Mucosa of gallbladder (tissue), 1 donor: ENCODE data around the gene BRD1. TPM values are rescaled to one million over a fixed set of nuclear protein-coding genes. Genes with fewer than 3 reads are reported as not detected.
A peak's percentile ranks its signal among the peaks of the same experiment; 100 is the strongest.

Experiments used
- DNase-seq: peaks from one replicate; pipeline ENCODE4 v3.0.0-alpha.2; 2020; ENCODE audit warnings: low spot score
- total RNA-seq: library from RNA; stranded (reverse); gene quantifications from one replicate; pipeline ENCODE4 v1.2.1, GENCODE V29; 2021
- donor health status: DM: no; HTN: no; CAD: no.

BRD1 gene
- total RNA-seq, 1 donor from 2014 or later: 45.3 TPM

DNA sequence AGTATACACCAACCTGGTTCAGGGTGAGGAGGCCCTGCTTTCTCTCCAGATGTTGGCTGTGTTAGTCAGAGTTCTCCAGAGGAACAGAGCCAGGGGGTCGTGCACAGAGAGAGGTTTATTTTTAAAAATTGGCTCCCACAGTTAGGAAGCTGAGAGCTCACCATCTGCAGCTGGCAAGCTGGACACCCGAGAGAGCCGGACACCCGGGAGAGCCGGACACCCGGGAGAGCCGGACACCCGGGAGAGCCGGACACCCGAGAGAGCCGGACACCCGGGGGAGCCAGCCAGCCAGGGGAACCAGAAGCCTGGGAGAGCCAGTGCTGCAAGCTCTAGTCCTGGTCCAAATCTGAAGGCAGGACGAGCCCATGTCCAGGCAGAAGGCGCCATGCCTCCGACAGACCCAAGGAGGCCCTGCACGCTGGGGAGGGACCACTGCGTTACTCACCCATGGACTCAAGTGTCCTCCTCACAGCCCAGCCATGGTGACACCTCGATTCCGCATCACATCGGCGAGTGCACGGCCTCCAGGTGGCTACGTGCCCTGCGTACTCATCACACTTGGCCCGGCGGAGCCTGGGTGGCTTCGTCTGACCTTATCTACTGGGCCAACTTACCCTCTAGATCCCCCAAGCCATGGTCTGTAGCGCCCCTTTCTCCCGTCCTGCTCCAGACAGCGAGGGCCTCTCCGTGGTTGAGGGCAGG, 99.0 kb downstream of the BRD1 start:
- DNase-seq: no peak

DNA sequence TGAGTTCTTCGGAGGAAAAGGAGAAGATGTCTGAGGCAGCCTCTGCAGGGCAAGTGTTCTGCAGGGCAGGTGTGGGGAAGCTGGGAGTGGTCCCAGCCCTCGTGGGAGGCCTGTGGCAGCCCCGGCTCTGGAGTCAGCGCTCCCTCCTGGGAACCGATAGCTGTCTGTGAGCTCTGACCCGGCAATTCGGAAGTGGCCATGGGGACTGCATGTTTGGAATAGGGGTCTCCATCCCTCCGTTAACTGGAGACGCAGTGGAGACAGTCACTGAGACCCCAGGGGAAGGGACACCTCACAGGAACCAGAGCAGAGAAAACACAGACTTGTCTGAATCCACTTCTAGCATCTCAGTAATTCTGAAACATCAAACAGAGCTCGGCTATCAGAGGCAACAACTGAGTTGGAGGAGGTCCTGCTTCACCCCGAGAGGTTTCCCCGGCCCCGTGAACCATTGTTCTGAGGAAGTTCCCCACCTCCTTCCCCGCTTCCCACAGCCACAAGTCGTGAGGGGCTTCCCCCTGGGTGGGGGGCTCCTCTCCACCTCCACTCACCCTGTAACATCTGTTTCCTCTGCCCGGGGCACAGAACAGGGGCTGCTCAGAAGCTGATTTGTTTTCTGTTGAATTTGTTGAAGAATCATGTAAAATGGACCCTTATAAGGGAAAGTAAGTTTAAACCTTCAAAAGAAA, 99.6 kb downstream of the BRD1 start:
- no peak for DNase-seq

DNA sequence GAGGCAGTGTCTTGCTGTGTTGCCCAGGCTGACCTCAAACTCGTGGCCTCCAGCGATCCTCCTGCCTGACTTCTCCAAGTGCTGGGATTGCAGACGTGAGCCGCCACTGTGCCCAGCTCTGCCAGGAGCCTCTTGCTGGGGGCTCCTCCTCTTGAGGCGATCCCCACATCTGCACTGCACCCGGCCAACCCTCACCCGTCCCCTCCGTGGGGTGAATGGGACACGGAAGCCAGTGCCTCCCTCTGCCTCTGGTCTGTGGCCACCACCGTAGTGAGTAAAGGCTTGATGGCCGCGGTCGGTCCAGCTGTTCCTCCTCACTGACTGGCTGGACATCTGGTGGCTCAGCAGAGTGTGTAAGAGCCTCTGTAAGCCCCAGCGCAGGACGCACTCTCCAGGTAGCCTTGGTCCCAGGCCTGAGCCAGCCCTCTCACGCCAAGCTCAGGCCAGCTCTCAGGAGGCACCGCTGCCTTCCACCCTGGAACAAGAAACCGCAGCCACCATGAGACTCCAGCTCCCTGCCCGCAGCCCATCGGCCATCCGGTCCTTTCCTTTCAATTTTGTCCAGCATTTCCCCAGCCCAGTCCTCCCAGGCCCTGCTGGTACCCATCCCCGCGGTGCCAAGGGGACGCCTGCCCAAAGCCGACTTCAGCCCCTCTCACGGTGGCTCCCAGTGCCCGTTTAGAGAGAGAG, 100.3 kb downstream of the BRD1 start:
- no peak for DNase-seq

DNA sequence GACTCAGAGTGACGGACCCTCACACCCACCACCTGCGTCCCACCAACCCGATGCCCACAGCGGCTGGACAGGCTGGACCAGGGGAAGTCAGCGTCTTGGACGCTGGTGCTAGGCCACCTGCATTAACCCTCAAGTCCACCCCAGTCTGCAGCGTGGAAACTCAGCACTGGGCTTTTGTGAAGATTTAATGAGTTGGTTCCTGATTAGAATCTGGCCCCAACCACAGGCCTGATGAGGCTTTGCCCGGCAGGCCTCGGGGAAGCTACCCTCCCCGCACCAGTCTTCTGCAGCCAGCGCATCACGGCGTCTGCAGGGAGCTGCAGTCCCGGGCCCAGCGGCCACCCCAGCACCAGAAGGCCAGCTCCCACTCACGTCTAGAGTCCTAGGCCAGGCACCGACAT, 101.0 kb downstream of the BRD1 start:
- no peak for DNase-seq

DNA sequence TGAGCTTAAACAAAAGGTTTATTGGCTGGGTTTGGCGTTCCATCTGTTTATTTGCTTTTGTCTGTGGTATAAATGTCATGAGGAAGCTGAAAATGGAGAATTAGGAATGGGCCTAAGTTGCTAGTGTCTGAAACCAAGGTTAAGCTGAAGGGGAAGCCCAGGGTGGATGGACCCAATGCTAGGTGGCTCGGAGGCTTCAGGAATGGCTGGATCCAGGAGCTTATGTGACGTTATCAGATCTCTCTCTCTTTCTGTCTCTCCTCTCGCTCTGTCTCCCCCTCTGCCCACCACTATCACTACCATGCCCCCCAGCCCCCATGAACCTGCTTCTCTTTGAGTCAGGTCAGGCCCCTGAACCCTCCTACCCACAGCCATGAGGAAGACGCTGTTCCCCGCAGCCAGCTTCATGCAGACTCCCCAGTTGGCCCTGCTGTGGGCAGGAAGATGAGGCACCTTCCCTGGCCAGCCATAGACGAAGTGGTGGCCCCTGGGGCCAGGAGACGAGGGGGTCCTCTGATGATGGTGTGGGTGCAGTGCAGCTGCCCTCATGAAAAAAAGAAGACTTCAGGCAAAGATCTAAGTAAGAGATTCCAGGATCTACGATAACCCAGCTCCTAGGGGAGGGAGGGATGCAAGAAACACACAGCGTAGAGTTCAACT, 101.5 kb downstream of the BRD1 start:
- no peak for DNase-seq

DNA sequence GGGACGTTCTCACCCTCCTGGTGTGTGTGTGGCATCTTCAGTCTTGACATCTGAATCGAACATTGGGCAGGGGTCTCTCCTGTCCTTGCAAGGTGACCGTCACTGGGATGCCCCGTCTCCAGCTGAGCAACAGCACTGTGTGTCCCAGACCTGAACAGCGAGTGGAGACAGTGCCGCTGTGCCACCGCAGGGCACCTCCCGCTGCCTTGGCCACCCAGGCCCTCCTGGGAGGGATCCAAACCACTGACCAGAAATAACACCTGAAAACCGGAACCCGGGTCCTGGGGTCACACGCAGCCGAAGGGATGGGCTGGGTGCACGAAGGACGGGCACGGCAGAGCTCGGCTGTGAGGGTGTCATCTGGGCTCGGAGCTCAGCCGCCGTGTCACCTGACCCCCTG, 102.2 kb downstream of the BRD1 start:
- DNase-seq: no peak

DNA sequence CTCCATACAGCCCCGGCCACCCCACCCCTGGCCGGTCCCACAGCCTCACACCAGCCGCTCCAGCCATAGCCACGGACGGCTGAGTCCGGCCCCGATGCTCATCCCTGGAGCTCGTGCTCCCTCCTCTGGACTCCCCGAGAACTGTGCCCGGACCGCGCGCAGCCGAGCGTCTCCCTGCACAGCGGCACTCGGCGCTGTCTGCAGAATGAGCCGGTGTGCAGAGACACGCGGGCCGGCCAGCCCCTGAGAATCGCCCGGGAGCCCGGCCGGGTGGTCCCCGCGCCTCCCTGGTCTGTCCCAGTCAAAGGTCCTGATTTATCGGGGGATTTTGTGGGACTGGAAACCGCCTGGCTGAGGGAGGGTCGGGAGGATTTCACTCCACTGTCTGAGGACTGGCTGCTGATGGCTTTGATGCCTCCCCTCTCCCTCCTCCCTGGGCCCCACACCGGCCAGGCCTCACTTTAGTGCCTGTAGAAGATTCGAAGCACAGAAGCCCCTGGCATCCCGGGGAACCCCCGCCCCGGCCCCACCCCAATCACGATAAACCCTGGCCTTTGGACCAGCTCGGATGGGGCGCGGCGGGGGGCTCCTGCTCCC, 102.7 kb downstream of the BRD1 start:
- peak; percentile 41 for DNase-seq

DNA sequence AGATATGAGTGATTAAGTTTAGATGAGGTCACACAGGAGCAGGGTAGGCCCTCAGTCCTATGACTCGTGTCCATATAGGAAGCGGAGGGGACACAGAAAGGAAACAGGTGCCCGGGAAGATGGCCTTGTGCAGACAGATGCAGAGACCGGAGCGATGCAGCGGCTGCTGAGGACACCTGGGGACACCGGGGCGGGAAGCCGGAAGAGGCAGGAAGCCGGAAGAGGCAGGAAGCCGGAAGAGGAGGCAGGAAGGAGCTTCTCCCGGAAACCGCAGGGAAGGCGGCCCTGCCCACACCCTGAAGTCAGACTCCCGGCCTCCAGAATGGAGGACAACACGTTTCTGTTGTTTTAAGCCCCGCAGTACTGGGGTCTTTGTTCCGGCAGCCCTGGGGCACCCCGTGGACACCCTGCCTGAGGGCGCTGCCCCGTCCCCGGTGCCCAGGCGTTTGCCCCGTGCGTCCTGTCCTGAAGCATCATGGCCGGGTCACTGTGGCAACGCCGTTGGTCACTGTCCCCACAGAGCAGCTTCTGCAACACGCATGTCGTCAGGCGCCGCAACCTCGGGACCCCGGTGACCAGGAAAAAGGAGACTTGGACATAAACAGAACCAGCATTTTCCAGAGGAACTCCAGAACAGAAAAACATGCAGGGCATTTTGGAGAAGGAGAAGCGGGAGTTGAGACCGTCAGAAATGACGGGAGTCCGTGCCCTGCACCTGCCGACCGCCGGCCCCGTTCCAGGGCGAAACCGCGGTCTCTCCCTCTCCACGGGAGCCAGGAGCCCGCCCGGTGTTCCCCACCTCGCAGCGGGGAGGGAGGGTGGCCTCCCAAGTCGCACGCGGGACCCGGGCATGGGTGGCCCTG, 103.4 kb downstream of the BRD1 start:
- no peak for DNase-seq

DNA sequence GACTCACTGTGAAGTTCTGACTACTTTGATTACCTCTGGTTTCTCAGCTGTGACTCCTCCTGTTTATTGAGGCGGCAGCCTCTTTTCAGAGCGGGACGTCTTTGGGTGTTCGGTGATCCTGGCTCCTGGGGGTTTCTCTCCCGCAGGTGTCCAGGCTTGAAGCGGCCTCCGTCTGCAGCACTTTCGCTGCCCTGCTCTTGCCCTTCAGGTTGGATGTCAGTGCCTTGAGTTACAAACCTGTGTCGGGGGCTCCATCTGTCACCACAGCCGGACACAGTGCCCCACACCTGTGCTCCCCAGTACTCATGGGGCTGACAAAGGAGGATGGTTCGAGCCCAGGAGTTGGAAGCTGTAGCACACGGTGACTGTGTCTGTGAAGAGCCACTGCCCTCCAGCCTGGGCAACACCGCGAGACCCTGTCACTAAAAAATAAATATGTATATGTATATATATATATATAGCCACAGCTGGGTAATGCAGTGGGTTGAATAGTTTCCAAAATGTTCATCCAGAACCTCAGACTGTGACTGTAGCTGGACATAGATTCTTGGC, 104.1 kb downstream of the BRD1 start:
- no peak for DNase-seq

Other genes with a start within 250 kb of the BRD1 start
- gene ZBED4, start 26.0 kb upstream of the BRD1 start, total RNA-seq: 11.2 TPM
- 36.7 TPM for gene ALG12, start 90.6 kb upstream of the BRD1 start, total RNA-seq
- gene CRELD2, start 90.8 kb upstream of the BRD1 start, total RNA-seq: 56.6 TPM
- gene PIM3, start 132.9 kb upstream of the BRD1 start, total RNA-seq: 63.2 TPM
- 0.06 TPM for gene IL17REL, start 184.9 kb upstream of the BRD1 start, total RNA-seq
- gene TTLL8, start 230.4 kb upstream of the BRD1 start, total RNA-seq: not detected